Erythroblast (primary cell): ENCODE data around the gene COL4A2.

Experiments
- GATA1 ChIP-seq: IDR thresholded peaks from 2 replicates; pipeline ENCODE4 v1.6.1; 2011; ENCODE audit warnings: low read depth, mild to moderate bottlenecking, control low read depth, low read length, moderate library complexity
- POLR2A ChIP-seq: IDR thresholded peaks from 2 replicates; pipeline ENCODE4 v1.6.1; 2011; ENCODE audit warnings: mild to moderate bottlenecking, low read length

DNA sequence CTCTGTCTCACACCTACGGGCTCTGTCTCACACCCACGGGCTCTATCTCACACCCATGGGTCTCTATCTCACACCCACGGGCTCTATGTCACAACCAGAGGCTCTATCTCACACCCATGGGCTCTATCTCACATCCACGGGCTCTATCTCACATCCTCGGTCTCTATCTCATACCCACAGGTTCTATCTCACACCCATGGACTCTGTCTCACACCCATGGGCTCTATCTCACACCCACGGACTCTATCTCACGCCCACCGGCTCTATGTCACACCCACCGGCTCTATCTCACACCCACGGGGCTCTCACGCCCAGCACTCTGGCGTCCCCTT, 73.9 kb downstream of the COL4A2 start:
- no peak for TF ChIP-seq POLR2A
- TF ChIP-seq GATA1, result no peak
